ENCODE results near the gene PDCD4.

Gene PDCD4

GRCh38 chr10:110861476-110861875 lies 10.3 kb upstream of the PDCD4 start:
- no peak for DNase-seq (ENCODE audit: low spot score)

GRCh38 chr10:110861930-110862649 lies 9.6 kb upstream of the PDCD4 start:
- no peak for DNase-seq (ENCODE audit: low spot score)

GRCh38 chr10:110862961-110863360 lies 8.8 kb upstream of the PDCD4 start:
- DNase-seq (ENCODE audit: low spot score): no peak

GRCh38 chr10:110863361-110863760 lies 8.4 kb upstream of the PDCD4 start:
- DNase-seq (ENCODE audit: low spot score): no peak

GRCh38 chr10:110863956-110864355 lies 7.8 kb upstream of the PDCD4 start:
- no peak for DNase-seq (ENCODE audit: low spot score)

GRCh38 chr10:110864662-110865140 lies 7.0 kb upstream of the PDCD4 start:
- peak; percentile 57 for DNase-seq (ENCODE audit: low spot score)

GRCh38 chr10:110865186-110865808 lies 6.4 kb upstream of the PDCD4 start:
- DNase-seq (ENCODE audit: low spot score): no peak

GRCh38 chr10:110865809-110866482 lies 5.8 kb upstream of the PDCD4 start:
- DNase-seq (ENCODE audit: low spot score): no peak

GRCh38 chr10:110867011-110867806 lies 4.5 kb upstream of the PDCD4 start:
- peak; percentile 41 for DNase-seq (ENCODE audit: low spot score)

GRCh38 chr10:110867807-110868465 lies 3.8 kb upstream of the PDCD4 start:
- no peak for DNase-seq (ENCODE audit: low spot score)

GRCh38 chr10:110868981-110869380 lies 2.7 kb upstream of the PDCD4 start:
- DNase-seq (ENCODE audit: low spot score): no peak

GRCh38 chr10:110870823-110871297 lies 868 bp upstream of the PDCD4 start:
- no peak for DNase-seq (ENCODE audit: low spot score)

- peak; percentile 73 for DNase-seq (ENCODE audit: low spot score)
Observed at GRCh38 chr10:110872145-110872983, 636 bp downstream of the PDCD4 start.

GRCh38 chr10:110872984-110873923 lies 1.5 kb downstream of the PDCD4 start:
- DNase-seq (ENCODE audit: low spot score): no peak

- DNase-seq (ENCODE audit: low spot score): no peak
Observed at GRCh38 chr10:110873951-110874350, 2.2 kb downstream of the PDCD4 start.

- DNase-seq (ENCODE audit: low spot score): no peak
Observed at GRCh38 chr10:110876000-110876399, 4.3 kb downstream of the PDCD4 start.

- no peak for DNase-seq (ENCODE audit: low spot score)
Observed at GRCh38 chr10:110876788-110877187, 5.1 kb downstream of the PDCD4 start.

GRCh38 chr10:110880012-110880411 lies 8.3 kb downstream of the PDCD4 start:
- no peak for DNase-seq (ENCODE audit: low spot score)

- DNase-seq (ENCODE audit: low spot score): no peak
Observed at GRCh38 chr10:110881247-110881646, 9.5 kb downstream of the PDCD4 start.
